ENCODE results near the gene CYBA.

Gene CYBA

GRCh38 chr16:88640039-88640495, 10.8 kb downstream of the CYBA start:
- POLR2A ChIA-PET: no interaction called here
- DNase-seq (ENCODE audit: extremely low spot score): no peak
- CTCF ChIA-PET: no interaction called here
- TF ChIP-seq ZNF384 (IDR thresholded peaks at IDR 0.05) (no peak), NFRKB (IDR thresholded peaks at IDR 0.05) (no peak), PKNOX1 (IDR thresholded peaks at IDR 0.05) (no peak), CTBP1 (IDR thresholded peaks at IDR 0.05; ENCODE audit: borderline replicate concordance) (no peak), FOXM1 (IDR thresholded peaks at IDR 0.05; ENCODE audit: borderline replicate concordance) (no peak), L3MBTL2 (conservative IDR thresholded peaks at IDR 0.05) (no peak), FOXK2 (IDR thresholded peaks at IDR 0.05) (no peak), ARNT (IDR thresholded peaks at IDR 0.05) (no peak), HDGF (IDR thresholded peaks at IDR 0.05; ENCODE audit: borderline replicate concordance) (no peak), TARDBP (IDR thresholded peaks at IDR 0.05) (no peak), SP1 (IDR thresholded peaks at IDR 0.05) (no peak), BHLHE40 (IDR thresholded peaks at IDR 0.05; ENCODE audit: borderline replicate concordance) (no peak), SUZ12 (IDR thresholded peaks at IDR 0.05) (no peak), LEF1 (IDR thresholded peaks at IDR 0.05; ENCODE audit: borderline replicate concordance) (no peak), ELF4 (IDR thresholded peaks at IDR 0.05) (no peak), FOXA1 (IDR thresholded peaks at IDR 0.05) (no peak)

- no peak for DNase-seq (ENCODE audit: extremely low spot score)
- TF ChIP-seq BHLHE40 (IDR thresholded peaks at IDR 0.05; ENCODE audit: borderline replicate concordance): no peak
- TF ChIP-seq L3MBTL2 (conservative IDR thresholded peaks at IDR 0.05): no peak
- no peak for TF ChIP-seq ELF4 (IDR thresholded peaks at IDR 0.05)
- TF ChIP-seq SP1 (IDR thresholded peaks at IDR 0.05): no peak
- no peak for TF ChIP-seq CTBP1 (IDR thresholded peaks at IDR 0.05; ENCODE audit: borderline replicate concordance)
- no peak for TF ChIP-seq HDGF (IDR thresholded peaks at IDR 0.05; ENCODE audit: borderline replicate concordance)
- TF ChIP-seq FOXA1 (IDR thresholded peaks at IDR 0.05): no peak
- TF ChIP-seq NFRKB (IDR thresholded peaks at IDR 0.05): no peak
- TF ChIP-seq PKNOX1 (IDR thresholded peaks at IDR 0.05): no peak
- no peak for TF ChIP-seq SUZ12 (IDR thresholded peaks at IDR 0.05)
- no peak for TF ChIP-seq TARDBP (IDR thresholded peaks at IDR 0.05)
- TF ChIP-seq ZNF384 (IDR thresholded peaks at IDR 0.05): no peak
- TF ChIP-seq FOXK2 (IDR thresholded peaks at IDR 0.05): no peak
- TF ChIP-seq FOXM1 (IDR thresholded peaks at IDR 0.05; ENCODE audit: borderline replicate concordance): no peak
- TF ChIP-seq LEF1 (IDR thresholded peaks at IDR 0.05; ENCODE audit: borderline replicate concordance): no peak
- TF ChIP-seq ARNT (IDR thresholded peaks at IDR 0.05): no peak
- ChIA-PET CTCF (no interaction called here), POLR2A (no interaction called here)
Observed at GRCh38 chr16:88639231-88640038, 11.4 kb downstream of the CYBA start.

GRCh38 chr16:88638323-88639230, 12.3 kb downstream of the CYBA start, which contains the start of gene IL17C:
Gene IL17C, plus strand, starts transcription at chr16:88638572. Its CDS starts 70 bp downstream, at chr16:88638642.
- TF ChIP-seq TARDBP (IDR thresholded peaks at IDR 0.05): no peak
- no peak for TF ChIP-seq HDGF (IDR thresholded peaks at IDR 0.05; ENCODE audit: borderline replicate concordance)
- TF ChIP-seq ZNF384 (IDR thresholded peaks at IDR 0.05): no peak
- no peak for TF ChIP-seq FOXA1 (IDR thresholded peaks at IDR 0.05)
- TF ChIP-seq CTBP1 (IDR thresholded peaks at IDR 0.05; ENCODE audit: borderline replicate concordance): no peak
- TF ChIP-seq ARNT (IDR thresholded peaks at IDR 0.05): no peak
- no peak for TF ChIP-seq SP1 (IDR thresholded peaks at IDR 0.05)
- TF ChIP-seq L3MBTL2 (conservative IDR thresholded peaks at IDR 0.05): no peak
- no peak for TF ChIP-seq NFRKB (IDR thresholded peaks at IDR 0.05)
- TF ChIP-seq FOXM1 (IDR thresholded peaks at IDR 0.05; ENCODE audit: borderline replicate concordance): no peak
- TF ChIP-seq LEF1 (IDR thresholded peaks at IDR 0.05; ENCODE audit: borderline replicate concordance): no peak
- TF ChIP-seq SUZ12 (IDR thresholded peaks at IDR 0.05): no peak
- TF ChIP-seq ELF4 (IDR thresholded peaks at IDR 0.05): no peak
- TF ChIP-seq PKNOX1 (IDR thresholded peaks at IDR 0.05): no peak
- TF ChIP-seq FOXK2 (IDR thresholded peaks at IDR 0.05): no peak
- no peak for TF ChIP-seq BHLHE40 (IDR thresholded peaks at IDR 0.05; ENCODE audit: borderline replicate concordance)
- CTCF ChIA-PET: no interaction called here
- DNase-seq (ENCODE audit: extremely low spot score): no peak
- POLR2A ChIA-PET: no interaction called here

DNA sequence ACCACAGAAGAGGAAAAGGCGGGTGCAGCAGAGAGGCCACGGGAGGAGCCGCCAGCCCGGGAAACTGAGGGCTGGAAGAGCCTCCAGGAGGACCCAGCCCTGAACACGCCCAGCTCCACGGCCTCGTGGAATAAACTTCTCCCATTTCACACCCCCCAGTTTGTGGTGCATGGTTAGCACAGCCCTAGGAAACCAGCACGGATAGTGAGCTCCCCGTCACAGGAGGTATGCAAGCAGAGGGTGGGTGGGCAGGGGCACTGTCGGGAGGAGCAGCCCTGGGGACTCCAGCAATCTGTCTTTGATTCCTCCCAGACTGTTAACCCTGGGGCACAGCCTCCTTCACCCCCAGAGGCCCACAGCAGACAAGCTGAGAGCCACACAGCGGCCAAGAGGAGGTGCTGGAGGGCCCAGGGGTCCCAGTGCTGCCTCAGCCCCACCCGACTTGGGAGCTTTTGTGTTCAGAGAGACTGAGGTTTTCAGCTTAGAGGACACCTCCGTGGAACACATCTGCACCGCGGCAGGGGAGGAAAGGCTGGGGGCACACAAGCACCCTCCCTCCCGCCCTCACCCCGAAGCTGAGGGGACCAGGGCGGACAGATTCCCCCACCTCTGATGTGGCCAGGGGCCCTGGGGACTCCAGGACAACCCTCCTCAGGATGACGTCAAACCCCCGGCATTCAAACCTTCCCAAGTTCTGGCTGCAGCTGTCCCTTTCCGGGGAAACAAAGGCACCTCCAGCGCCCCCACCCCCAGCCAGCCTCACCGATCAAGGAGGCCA, 14.2 kb downstream of the CYBA start:
- TF ChIP-seq FOXK2 (IDR thresholded peaks at IDR 0.05) (no peak), FOXM1 (IDR thresholded peaks at IDR 0.05; ENCODE audit: borderline replicate concordance) (no peak), HDGF (IDR thresholded peaks at IDR 0.05; ENCODE audit: borderline replicate concordance) (no peak), ZNF384 (IDR thresholded peaks at IDR 0.05) (no peak), L3MBTL2 (conservative IDR thresholded peaks at IDR 0.05) (no peak), SUZ12 (IDR thresholded peaks at IDR 0.05) (no peak), CTBP1 (IDR thresholded peaks at IDR 0.05; ENCODE audit: borderline replicate concordance) (no peak), TARDBP (IDR thresholded peaks at IDR 0.05) (no peak)
- ChIA-PET POLR2A (interaction anchor here (0.6 to 1.1 kb wide), 3 partner anchors 10 to 147 kb away, joined by 3 read pairs; no protein-coding TSS in a partner anchor), CTCF (no interaction called here)
- no peak for DNase-seq (ENCODE audit: extremely low spot score)

Measured in HEK293T (cell line).